Measurements from ENCODE around the gene HHAT.

- TF ChIP-seq CTCF (IDR thresholded peaks at IDR 0.05) = no peak
- TF ChIP-seq POLR2AphosphoS5 (IDR thresholded peaks at IDR 0.05) = no peak
- no peak for TF ChIP-seq POLR2A (IDR thresholded peaks at IDR 0.05)
Measured at GRCh38 chr1:210603123-210603522, 274.4 kb downstream of the HHAT start.
